BJ (cell line): Measurements from ENCODE around the gene TMEM207. TPM values are rescaled to one million over a fixed set of nuclear protein-coding genes. Genes with fewer than 3 reads are reported as not detected.

ENCODE experiments used
- CTCF ChIA-PET: fragments of 350-600 bp; formaldehyde crosslinking; extraction: SDS; loops from one replicate; lab custom pipeline; 2021; ENCODE audit warnings: antibody characterized with exemption, inconsistent platforms; lab: Yijun Ruan, JAX
- POLR2A ChIA-PET: fragments of 300-600 bp; sonication (Branson Sonifier 250); formaldehyde crosslinking; extraction: SDS; loops from one replicate; lab custom pipeline; 2021; ENCODE audit warnings: antibody characterized with exemption; lab: Charles Lee
- DNase-seq: peaks from one replicate; pipeline ENCODE4 v3.0.0-alpha.2; 2011; ENCODE audit warnings: low read depth
- H3K27me3 ChIP-seq: 2 replicates; pipeline ENCODE4 v1.6.0; 2011; ENCODE audit warnings: low read length; ENCODE audit not compliant: control insufficient read depth, insufficient read depth
- H3K36me3 ChIP-seq: 2 replicates; pipeline ENCODE4 v1.5.1; 2011; ENCODE audit warnings: low read length; ENCODE audit not compliant: control insufficient read depth, insufficient read depth
- H3K4me3 ChIP-seq: 2 replicates; pipeline ENCODE4 v1.5.1; 2011; ENCODE audit warnings: low read depth, mild to moderate bottlenecking, control low read depth, low read length
- polyA plus RNA-seq: library from polyadenylated mRNA; depleted of rRNA; stranded (reverse); fragments of >200 nt; gene quantifications from 2 replicates; pipeline ENCODE4 v1.2.3, GENCODE V29; 2011
- TF ChIP-seq, protein P1 (sequence below): IDR thresholded peaks from 2 replicates; pipeline ENCODE4 v1.5.1; 2011; ENCODE audit warnings: low read depth, mild to moderate bottlenecking, control low read depth, inconsistent platforms, low read length, moderate library complexity; ENCODE audit not compliant: insufficient read depth

Gene TMEM207
- polyA plus RNA-seq, 1 experiment = not detected

- Histone ChIP-seq H3K4me3 (no peak overlapping the region), H3K27me3 (peaks cover 2% of the 10 kb centered on the region; the same call in 1 of the 2 replicates), H3K36me3 (no peaks in the 10 kb centered on the region)
- POLR2A ChIA-PET = no interaction called here
- no peak for DNase-seq
- CTCF ChIA-PET = no interaction called here
- TF ChIP-seq, protein P1, sequence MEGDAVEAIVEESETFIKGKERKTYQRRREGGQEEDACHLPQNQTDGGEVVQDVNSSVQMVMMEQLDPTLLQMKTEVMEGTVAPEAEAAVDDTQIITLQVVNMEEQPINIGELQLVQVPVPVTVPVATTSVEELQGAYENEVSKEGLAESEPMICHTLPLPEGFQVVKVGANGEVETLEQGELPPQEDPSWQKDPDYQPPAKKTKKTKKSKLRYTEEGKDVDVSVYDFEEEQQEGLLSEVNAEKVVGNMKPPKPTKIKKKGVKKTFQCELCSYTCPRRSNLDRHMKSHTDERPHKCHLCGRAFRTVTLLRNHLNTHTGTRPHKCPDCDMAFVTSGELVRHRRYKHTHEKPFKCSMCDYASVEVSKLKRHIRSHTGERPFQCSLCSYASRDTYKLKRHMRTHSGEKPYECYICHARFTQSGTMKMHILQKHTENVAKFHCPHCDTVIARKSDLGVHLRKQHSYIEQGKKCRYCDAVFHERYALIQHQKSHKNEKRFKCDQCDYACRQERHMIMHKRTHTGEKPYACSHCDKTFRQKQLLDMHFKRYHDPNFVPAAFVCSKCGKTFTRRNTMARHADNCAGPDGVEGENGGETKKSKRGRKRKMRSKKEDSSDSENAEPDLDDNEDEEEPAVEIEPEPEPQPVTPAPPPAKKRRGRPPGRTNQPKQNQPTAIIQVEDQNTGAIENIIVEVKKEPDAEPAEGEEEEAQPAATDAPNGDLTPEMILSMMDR = no peak
Measured at GRCh38 chr3:190467922-190468321, 18.2 kb upstream of the TMEM207 start.

DNA sequence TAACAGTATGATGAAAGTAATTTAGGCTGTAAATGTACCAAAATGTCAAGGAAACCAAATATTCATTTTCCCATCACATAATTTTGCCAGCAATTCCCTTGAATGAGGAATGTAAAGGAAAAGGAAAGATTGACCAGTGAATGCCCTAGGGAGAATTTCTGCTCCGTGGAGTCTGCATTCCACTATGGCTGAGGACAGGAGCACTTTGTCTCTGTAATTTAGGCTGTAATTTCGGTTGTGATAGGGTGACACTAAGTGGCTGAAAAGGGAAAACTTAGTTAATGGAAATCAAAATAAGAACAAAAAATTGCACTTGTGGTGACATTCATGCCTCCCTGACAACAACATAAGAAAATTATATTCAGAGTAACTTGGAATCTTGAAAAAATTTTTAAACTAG, 8.3 kb upstream of the TMEM207 start:
- no peaks in the 10 kb centered on the region for H3K36me3 ChIP-seq
- H3K4me3 ChIP-seq = no peak overlapping the region
- ChIA-PET CTCF (no interaction called here), POLR2A (no interaction called here)
- no peak for DNase-seq
- TF ChIP-seq, protein P1 = no peak
- H3K27me3 ChIP-seq = 0 out of 2 replicates have a peak, but pooled peaks cover 2% of the 10 kb centered on the region

GRCh38 chr3:190456770-190457169, 7.1 kb upstream of the TMEM207 start:
- H3K4me3 ChIP-seq = no peak overlapping the region
- DNase-seq = no peak
- H3K27me3 ChIP-seq = no peaks in the 10 kb centered on the region
- H3K36me3 ChIP-seq = no peaks in the 10 kb centered on the region
- ChIA-PET CTCF (no interaction called here), POLR2A (no interaction called here)
- TF ChIP-seq, protein P1 = no peak

GRCh38 chr3:190455828-190456227, 6.1 kb upstream of the TMEM207 start:
- POLR2A ChIA-PET = no interaction called here
- Histone ChIP-seq H3K36me3 (no peaks in the 10 kb centered on the region), H3K27me3 (no peaks in the 10 kb centered on the region), H3K4me3 (no peak overlapping the region)
- CTCF ChIA-PET = interaction anchor here (0.5 kb wide), 1 partner anchor 46 kb away, joined by 3 read pairs; no protein-coding TSS in a partner anchor
- no peak for DNase-seq
- TF ChIP-seq, protein P1 = no peak

DNA sequence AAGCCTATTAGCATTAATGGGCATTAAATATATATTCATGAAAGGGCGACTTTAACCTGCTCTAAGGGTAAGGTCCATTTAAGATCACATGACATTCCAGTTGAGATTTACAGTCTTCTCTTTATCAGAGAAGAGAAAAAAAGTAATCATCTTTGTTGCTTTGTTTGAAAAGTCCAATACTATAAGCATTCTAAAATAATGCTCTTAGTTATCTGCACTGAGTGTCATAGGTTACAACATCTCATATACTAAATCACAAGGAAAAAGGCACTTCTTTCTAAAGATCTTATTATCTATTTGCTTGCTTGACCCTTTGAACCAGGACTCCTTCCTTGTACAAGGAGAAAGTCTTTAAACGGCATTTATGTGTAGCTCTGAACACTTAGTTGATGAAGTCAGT, 1.4 kb downstream of the TMEM207 start:
- H3K4me3 ChIP-seq = no peak overlapping the region
- no peaks in the 10 kb centered on the region for H3K36me3 ChIP-seq
- no peaks in the 10 kb centered on the region for H3K27me3 ChIP-seq
- POLR2A ChIA-PET = interaction anchor here (0.7 kb wide), 1 partner anchor 216 kb away, joined by 3 read pairs; no protein-coding TSS in a partner anchor
- TF ChIP-seq, protein P1 = no peak
- no peak for DNase-seq
- CTCF ChIA-PET = interaction anchor here (1.5 kb wide), 1 partner anchor 16 kb away, joined by 3 read pairs; no protein-coding TSS in a partner anchor
